COR-L47 (cell line): Measurements from ENCODE around the gene COL6A2.
"Not testable (repeated sequence)": the region's sequence is repeated elsewhere in the genome, so short reads cannot be mapped to it uniquely, and the experiment has no call there.

Experiments
- DNase-seq: peaks from one replicate; lab custom pipeline; 2025; lab: John Stamatoyannopoulos, UW

Gene COL6A2

GRCh38 chr21:46094401-46095082 lies 3.4 kb upstream of the COL6A2 start:
- no peak for DNase-seq

- no peak for DNase-seq
Observed at GRCh38 chr21:46095083-46095719, 2.7 kb upstream of the COL6A2 start.

DNA sequence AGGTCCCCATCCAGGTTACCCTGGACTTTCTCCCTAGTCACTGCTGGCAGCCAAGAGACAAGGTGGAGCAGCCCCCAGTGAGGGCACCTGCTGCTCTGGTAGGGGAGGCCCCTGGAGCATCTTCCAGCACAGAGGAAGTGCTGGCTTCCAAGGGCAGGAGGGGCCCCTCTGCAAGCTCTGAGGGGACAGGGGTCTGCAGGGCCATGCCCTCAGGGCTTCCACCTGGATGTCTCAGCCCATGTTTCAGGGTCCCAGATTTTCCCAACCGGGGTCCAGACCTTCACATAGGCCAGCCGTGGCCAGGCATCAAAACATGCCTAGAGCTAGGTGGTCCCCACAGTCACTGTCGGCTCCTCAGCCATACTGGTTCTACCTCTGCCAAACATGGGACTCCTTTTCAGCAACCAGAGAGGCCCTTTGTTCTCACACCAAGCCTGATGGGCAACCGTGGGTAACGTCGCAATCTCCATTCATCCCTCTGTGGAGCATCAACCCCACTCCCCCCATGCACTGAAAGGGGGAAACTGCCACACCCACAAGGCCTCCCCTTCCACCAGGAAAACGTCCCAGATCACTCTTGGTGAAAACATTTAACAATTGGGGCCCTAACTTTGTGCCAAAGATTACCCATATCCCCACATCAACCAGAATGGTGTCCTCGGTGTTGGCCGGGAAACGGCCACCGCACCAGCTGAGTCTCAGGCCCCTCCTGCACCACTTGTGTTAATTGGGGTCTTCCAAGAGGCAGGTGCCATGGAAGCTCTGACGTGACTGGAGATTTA lies 1.9 kb upstream of the COL6A2 start:
- no peak for DNase-seq

GRCh38 chr21:46096596-46097335 lies 1.1 kb upstream of the COL6A2 start:
- DNase-seq: no peak

DNA sequence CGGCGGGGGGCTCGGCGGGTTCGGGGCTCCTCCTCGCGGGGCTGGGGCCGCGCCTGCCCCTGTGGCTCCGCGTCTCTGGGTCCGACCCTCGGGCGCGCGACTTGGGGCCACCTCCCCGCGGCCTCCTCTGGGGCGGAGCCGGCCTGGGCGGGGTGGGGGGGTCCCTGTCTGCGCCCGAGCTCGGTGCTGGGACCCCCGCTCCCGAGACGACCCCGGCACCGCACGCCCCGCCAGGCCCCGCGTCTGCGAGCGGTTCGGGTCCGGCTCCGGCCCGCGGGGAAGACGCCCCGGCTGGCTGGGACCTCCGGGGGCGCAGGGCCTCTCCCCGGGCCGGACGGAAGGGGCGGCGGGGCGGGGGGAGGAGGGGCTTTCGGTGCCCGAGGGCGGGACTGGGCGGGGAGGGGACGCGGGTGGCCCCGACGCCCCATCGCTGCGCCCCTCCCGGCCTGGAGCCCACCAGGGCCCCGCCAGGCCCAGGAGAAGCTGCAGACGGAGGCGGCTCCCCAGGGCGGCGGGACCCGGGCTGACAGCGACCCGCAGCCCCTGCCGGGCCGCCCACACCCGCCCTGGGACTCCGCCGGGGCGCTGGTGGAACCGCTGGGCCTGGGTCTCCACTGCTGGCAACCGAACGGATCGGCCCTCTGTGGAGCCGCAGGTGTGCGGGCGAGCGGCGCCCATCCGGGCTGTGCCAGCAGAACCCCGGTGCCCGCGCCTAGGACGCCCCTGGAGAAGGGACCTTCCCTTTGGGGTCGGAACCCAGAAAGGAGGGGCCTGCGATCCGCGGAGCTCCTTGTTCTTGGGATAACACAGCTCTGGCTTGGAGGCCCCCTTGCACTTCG lies 610 bp downstream of the COL6A2 start:
- DNase-seq: no peak

DNA sequence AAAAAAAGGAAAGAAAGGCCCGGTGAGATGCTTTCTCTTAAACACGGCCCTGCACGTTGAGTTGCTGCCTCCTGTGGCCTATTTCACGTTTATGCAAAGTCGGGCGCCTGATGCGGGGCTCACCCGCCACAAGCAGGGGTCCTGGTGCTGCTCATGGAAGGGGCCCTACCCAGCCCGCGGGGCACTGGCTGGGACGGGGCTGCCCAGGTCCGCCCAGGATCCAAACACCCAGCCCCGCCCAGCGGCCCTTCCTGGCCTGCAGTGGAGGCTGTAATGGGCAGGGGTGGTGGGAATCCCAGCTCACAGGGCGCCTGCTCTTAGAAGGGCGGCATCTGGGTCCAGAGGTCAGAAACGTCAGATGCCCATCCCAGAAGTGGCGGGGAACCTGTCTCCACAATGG lies 1.6 kb downstream of the COL6A2 start:
- no peak for DNase-seq

DNA sequence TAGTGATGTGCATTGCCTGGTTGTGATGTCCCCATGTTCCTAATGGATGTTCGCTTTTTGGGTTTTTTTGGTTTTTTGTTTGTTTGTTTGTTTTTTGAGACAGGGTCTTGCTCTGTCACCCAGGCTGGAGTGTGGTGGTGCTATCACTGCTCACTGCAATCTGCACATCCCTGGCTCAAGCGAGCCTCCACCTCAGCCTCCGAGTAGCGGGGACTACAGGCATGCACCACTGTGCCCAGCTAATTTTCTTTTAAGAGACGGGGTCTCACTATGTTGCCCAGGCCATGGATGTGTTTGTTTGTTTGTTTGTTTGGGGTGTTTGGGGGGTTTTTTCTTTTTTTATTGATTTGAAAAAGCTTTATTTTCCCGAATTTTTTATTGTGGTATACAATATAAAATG lies 2.1 kb downstream of the COL6A2 start:
- no peak for DNase-seq

DNA sequence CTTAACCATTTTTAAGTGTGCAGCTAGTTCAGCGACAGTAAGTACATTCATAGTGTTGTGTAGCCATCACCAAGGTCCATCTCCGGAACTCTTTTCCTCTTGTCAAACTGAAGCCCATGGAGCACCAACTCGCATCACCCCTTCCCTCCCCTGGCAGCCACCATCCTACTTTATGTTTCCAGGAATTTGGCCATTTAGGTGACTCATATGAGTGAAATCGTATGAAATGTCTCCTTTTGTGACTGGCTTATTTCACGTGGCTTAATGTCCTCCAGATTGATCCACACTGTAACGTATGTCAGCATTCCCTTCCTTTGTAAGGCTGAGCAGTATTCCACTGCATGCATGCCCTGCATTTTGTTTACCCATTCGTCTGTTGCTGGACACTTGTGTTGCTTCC lies 2.5 kb downstream of the COL6A2 start:
- no peak for DNase-seq

- DNase-seq: no peak
Observed at GRCh38 chr21:46100906-46101305, 3.0 kb downstream of the COL6A2 start.

DNA sequence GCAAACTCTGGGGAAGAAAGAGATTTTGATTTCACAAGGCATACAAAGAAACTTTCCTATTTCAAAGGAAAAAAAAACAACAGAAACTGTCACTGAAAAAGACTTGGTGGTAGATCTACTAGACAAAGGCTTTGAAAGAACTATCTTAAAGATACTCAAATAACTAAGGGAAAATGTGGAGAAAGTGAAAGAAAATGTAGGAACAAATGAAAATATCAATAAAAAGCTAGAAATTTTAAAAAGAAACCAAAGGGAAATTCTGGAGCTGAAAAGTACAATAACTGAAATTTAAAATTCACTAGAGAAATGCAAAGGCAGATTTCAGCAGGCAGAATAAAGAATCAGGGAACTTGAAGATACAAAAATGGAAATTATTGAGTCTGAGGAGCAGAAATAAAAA lies 6.2 kb downstream of the COL6A2 start:
- no peak for DNase-seq

GRCh38 chr21:46107376-46107775 lies 9.5 kb downstream of the COL6A2 start:
- not testable (repeated sequence) for DNase-seq

- DNase-seq: no peak
Observed at GRCh38 chr21:46108827-46109312, 11.0 kb downstream of the COL6A2 start.

GRCh38 chr21:46109313-46110221 lies 11.7 kb downstream of the COL6A2 start:
- no peak for DNase-seq

GRCh38 chr21:46110499-46111192 lies 12.7 kb downstream of the COL6A2 start:
- DNase-seq: no peak

GRCh38 chr21:46111193-46111571 lies 13.3 kb downstream of the COL6A2 start:
- no peak for DNase-seq

GRCh38 chr21:46111857-46112724 lies 14.2 kb downstream of the COL6A2 start:
- no peak for DNase-seq

GRCh38 chr21:46112725-46113215 lies 14.9 kb downstream of the COL6A2 start:
- DNase-seq: no peak

DNA sequence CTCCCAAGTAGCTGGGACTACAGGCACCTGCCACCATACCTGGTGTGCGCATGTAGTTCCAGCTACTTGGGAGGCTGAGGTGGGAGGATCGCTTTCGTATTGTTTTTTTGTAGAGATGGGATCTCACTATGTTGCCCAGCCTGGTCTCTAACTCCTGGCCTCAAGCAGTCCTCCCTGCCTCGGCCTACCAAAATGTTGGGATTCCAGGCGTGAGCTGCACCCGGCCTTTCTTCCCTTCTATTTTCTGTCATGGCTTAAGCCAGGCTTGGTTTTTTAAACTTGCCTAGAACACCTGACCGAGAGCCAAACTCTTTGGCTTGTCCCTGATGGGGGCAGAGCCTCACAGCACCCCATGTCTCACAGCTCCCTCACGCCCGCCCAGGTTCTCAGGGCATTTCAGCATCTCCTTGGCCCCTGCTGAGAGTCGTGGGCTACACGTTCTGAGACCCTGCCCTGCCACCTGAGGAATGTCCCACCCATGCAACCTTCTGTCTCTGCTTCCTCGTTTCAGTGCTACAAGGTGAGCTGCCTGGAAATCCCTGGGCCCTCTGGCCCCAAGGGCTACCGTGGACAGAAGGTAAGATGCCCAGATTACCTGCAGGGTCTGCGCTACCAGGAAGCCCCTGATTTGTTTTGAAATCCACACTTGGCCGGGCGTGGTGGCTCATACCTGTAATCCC lies 15.7 kb downstream of the COL6A2 start:
- DNase-seq: no peak
